Left cardiac atrium (tissue), 4 donors: ENCODE measurements around the gene CRISPLD2. TPM values are rescaled to one million over a fixed set of nuclear protein-coding genes. Genes with fewer than 3 reads are reported as not detected.
"Not testable (repeated sequence)": the region's sequence is repeated elsewhere in the genome, so short reads cannot be mapped to it uniquely, and the experiment has no call there.

Experiments
- ATAC-seq, 2 donors: fragments of 200-7000 bp; cut with Tn5 transposase; one replicate each; pipeline ENCODE4 v1.9.1; 2020; ENCODE audit warnings: mild to moderate bottlenecking in 2 of 2, moderate library complexity in 2 of 2
- DNase-seq: peaks from one replicate; pipeline ENCODE4 v3.0.0-alpha.2; 2020
- intact Hi-C, 2 donors: fragments of 100-400 bp; cut with DNase I; formaldehyde crosslinking; loops; one replicate each; pipeline versions ENCODE4 v1.14.1 to v1.15.1; 2022 to 2023
- total RNA-seq, 2 donors: library from RNA; stranded (reverse); fragmentation: NEBNext Ultra II Directional; extraction: Animal tissue kit (Norgen Biotek cat#: 25700); gene quantifications; one replicate each; pipeline ENCODE4 v1.2.1, GENCODE V29; 2021
- donor health status: DM: no; HTN: yes; CAD: no.
- donor health status: DM: no; HTN: yes; CAD: no; lungs with severe emphysema.
- donor health status: DM: yes; HTN: yes; CAD: no.
- donor health status: Dilated cardiomyopathy.

The CRISPLD2 gene
- total RNA-seq, 2 donors from 2014 or later: 36.1 to 58.3 TPM

DNA sequence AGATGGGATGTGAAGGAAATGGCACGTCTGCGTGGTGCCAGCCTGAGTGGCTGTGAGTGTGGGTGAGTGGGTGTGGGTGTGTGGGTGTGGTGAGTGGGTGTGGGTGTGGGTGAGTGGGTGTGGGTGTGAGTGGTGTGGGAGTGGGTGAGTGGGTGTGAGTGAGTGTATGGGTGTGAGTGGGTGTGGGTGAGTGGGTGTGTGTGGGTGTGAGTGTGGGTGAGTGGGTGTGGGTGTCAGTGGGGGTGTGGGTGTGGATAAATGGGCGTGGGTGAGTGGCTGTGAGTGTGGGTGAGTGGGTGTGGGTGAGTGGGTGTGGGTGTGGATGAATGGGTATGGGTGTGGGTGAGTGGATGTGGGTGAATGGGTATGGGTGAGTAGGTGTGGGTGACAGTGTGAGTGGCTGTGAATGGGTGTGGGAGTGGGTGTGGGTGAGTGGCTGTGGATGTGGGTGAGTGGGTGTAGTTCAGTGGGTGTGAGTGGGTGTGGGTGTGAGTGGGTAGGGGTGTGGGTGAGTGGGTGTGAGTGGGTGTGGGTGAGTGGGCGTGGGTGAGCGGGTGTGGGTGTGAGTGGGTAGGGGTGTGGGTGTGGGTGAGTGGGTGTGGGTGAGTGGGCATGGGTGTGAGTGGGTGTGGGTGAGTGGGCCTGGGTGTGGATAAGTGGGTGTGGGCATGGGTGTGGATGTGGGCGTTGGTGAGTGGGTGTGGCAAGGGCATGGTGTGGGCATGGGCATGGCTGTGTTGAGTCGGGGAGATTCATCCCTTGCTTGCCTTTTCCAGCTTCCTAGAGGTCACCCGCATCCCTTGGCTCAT is 110.7 kb downstream of the CRISPLD2 start:
- DNase-seq (no peak), ATAC-seq (no peak)
- intact Hi-C loops: no loop called here

DNA sequence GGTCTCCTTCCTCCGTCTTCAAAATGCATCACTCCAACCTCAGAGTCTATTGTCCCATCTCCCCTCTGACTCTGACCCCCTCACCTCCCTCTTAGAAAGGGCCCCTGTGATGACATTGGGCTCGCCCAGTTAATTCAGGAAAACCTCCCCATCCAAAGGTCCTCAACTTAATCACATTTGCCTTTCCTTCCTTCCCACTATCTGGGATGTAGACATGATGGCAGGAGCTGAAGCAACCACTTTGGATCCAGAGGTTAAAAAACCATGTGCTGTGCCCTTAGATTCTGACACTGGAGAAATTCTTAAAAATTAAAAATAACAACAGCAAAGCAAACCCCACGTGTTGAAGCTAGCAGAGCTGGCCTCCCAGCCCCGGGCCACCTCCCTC is 111.3 kb downstream of the CRISPLD2 start:
- DNase-seq: no peak
- ATAC-seq: no peak
- intact Hi-C loops: no loop called here

DNA sequence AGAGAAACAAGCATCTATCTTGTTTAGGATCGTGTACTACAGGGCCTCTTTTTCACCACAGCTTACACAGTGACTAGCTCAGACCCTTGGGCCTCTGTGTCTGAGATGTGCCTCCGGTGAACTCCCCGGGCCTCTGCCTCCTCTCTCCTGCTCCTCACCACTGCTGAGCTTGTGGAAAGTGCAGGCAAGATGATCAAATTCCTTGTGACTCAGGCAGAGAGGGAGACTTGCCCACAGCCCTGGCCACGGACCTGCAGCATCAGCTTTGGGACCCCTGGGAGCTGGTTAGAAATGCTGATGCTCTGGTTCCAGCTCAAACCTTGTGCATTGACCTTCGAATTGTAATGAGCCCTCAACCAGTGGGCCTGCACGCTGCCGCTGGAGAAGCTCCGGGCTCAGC is 111.7 kb downstream of the CRISPLD2 start:
- DNase-seq: no peak

DNA sequence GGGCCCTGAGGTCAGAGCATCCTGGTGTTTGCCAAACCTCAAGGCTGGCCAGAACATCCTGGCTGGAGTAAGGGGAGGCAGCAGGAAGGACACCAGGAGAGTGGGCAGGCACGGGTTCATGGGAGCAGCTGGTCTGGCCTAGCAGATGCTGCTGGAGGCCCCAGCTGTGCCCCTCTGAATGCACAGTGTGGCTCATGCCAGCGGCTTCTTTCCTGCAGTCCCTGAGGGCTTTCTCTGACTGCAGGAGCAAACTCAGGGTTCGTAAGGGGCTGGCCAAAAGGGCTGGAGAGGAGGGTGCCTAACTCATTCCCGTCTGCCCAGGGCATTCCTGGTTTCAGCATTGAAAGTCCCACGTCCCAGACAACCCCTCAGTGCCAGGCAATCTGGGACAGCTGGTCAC is 112.9 kb downstream of the CRISPLD2 start:
- intact Hi-C loops: no loop called here
- ATAC-seq: no peak
- DNase-seq: no peak

More for the DNA sequence above, 111.7 kb downstream of the CRISPLD2 start:
- intact Hi-C loops: no loop called here
- no peak for ATAC-seq

DNA sequence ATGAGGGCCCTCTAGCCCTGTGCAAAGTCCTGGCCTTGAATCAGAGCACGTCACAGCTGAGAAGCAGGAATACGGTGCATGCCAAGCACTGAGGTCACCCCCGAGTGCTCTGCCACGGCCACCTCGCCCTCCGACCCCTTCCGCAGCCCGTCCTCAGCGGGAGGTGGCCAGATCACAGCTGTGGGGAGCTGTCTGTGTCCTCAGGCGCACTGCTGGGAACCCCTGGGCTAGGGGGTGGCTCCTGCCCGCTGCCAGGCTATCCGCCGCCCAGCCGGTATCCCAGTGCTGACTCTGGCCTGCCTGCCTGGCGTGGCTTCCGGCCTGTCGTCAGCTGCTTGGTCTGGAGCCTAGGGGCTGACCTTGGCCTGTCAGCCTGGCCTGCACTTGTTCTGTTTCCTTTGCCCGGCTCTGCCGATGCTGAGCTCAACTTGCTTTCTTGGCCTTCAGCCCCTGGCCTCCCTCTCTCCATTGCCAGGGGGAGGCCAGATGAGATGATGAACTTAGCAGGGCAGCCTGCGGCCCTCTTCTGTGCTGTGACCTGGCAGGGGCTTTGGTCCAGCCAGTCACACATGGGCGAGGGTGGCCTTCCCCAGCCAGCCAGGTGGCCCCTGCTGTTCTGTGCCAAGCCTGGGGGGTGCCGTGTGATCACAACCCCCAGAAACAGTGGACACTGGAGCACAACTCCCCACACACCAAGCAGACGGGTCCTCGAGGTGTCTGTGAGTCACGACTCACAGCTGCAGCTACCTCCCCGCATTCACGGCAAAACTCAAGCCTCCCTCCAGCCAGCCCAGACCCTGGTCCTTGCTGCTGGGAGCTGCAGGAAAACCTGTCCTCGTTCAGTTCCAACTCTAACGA is 114.2 kb downstream of the CRISPLD2 start:
- intact Hi-C loops: no loop called here
- ATAC-seq (peak; percentile 90 to 93), DNase-seq (peak; percentile 89)

DNA sequence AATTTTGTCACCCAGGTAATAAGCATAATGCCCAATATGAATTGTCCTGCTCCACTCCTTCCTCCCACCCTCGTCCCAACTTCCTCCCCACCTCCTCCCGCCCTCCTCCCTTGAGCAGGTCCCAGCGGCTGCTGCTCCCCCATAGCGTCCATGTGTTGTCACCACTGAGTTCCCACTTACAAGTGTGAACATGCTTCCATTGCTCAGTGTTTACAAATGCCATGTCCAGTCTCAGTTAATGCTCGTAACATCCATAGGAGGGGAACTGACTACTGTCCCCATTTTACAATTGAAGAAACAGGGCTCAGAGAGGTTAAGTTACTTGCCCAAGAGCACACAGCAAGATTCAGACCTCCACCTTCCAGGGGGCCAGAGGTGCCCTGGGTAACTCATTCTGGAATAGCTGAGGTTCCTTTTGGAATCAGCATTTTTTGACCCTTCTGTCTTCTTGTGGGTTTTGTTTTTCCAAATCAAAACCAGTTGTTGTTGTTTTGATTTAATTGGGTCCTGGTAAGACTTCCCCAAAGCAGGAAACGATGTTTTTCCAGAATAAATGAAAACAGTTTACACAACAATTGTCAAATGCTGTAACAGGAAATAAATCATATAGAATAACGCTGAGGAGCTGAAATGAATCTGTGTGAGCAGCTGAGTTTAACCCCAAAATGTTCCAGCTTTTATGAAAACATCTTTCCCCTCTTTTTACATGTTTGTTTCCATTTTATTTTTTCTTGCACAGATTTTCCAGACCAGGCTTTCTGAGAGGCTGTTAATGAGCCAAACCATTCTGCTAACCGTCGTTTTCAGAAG is 117.6 kb downstream of the CRISPLD2 start:
- intact Hi-C loops: no loop called here
- ATAC-seq (no peak), DNase-seq (no peak)

DNA sequence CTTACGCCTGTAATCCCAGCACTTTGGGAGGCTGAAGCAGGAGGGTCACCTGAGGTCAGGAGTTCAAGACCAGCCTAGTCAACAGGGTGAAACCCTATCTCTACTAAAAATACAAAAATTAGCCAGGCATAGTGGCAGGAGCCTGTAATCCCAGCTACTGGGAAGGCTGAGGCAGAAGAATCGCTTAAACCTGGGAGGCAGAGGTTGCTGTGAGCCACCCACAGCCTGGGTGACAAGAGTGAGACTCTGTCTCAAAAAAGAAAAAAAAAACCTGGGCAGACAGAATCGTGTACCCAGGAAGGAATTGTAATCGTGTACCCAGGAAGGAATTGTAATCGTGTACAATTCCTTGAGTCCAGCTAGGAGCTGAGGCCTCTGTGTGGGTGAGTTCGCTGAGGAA is 118.8 kb downstream of the CRISPLD2 start:
- DNase-seq, ATAC-seq, intact Hi-C loops: not testable (repeated sequence)

DNA sequence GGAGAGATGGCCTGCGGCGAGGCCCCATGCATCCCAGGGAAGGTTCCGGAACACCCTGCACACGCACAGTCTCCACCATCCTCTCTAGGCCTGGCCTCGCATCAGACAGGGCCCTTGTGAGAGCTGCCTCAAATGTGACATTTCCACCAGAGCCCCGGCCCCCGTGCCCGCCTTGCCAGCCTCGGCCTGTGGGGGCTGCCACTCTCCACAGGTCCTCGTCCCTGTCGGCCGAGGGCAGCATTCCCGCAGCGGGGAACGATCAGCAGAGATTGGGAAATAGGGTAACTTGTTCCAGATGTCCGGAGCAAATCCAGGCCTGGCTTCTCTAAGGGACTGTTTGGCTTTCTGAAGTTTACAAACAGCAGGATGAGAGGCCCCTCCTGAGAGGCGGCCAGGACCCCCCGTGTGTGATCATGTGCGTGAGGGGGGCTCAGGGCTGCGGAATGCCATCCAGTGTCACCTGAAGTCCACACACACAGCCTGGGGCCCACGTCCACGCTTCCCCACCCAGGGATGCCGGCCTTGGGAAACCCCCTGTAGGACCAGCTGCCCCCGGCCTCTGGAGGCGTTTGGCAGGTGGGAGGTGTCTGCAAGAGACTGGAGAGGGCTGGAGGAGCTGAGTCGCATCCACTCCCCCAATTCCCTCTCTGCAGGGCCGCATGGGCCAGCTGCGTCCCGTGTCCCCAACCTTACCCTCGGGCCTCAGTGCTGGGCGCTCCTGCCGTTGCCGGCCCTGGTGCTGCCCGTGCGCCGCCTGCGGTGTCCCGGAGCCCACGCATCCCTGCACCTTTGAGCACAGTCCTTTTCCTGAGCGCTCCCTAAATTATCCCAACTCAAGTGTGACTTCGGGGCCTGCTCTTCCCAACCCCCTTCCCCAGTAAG is 121.1 kb downstream of the CRISPLD2 start:
- ATAC-seq (peak; percentile 12 to 71), DNase-seq (no peak)
- intact Hi-C loops: no loop called here

DNA sequence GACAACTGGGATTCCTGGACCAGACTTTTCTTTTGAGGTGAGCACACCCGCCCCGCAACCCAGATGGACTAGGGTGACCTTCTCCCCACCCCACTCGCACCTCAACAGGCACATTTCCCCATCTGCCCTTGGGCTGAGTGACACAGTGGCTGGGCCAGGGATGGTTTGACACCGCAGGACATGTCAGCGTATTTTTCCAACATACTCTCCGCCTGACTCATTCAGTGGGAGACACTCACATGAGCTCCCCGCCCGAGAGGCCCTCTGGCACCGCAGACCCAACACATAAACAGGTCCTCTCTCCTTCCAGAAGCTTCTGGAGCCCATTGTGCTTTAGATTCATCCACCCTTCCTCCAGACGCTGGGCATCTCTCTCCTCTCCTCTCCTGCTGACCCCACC is 122.1 kb downstream of the CRISPLD2 start:
- DNase-seq (no peak), ATAC-seq (no peak)
- intact Hi-C loops: no loop called here

DNA sequence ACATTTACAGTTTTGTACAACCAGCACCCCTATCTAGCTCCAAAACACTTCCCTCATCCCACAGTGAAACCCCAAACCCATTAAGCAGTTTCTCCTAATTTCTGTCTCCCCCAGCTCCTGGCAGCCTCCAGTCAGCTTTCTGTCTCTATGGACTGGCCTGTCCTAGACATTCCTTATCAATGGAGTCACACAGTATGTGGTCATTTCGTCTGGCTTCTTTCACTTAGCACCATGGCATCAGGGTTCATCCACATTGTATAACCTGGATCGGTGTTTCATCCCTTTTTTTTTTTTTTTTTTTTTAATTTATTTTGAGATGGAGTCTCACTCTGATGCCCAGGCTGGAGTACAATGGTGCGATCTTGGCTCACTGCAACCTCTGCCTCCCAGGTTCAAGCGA is 123.0 kb downstream of the CRISPLD2 start:
- intact Hi-C loops: no loop called here
- DNase-seq (no peak), ATAC-seq (no peak)

DNA sequence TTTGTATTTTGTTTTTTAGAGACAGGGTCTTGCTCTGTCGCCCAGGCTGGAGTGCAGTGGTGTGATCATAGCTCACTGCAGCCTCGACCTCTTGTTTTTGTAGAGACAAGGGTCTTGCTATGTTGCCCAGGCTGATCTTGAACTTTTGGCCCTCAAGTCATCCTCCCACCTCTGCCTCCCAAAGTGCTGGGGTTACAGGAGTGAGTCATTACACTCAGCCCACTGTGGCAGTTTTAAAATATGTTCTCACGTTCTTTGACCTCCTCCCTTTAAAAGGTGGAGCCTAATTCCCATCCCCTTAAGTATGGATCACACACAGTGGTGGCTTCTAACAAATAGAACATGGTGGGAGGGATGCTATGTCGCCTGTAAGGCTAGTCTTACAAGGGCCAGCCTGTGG is 123.8 kb downstream of the CRISPLD2 start:
- DNase-seq (no peak), ATAC-seq (no peak)
- intact Hi-C loops: no loop called here

DNA sequence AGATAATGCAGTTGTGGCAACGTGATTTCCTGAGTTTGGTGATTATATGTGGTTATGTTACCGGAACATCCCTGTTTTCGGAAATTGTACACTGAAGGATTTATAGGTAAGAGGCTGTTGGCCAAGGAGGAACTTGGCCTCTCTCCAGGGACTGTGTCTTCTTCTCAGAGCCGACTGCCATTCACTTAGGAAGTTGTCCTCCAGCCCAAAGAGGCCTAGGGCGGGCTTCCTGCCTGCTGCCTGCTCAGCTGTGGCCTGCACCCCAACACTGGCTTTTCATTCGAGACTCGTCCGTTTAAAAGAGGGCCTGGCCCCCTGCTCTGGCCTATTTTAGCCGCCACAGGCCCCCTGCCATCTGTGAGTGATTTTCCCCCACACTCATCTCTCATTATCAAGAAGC is 127.2 kb downstream of the CRISPLD2 start:
- intact Hi-C loops: no loop called here
- no peak for DNase-seq

DNA sequence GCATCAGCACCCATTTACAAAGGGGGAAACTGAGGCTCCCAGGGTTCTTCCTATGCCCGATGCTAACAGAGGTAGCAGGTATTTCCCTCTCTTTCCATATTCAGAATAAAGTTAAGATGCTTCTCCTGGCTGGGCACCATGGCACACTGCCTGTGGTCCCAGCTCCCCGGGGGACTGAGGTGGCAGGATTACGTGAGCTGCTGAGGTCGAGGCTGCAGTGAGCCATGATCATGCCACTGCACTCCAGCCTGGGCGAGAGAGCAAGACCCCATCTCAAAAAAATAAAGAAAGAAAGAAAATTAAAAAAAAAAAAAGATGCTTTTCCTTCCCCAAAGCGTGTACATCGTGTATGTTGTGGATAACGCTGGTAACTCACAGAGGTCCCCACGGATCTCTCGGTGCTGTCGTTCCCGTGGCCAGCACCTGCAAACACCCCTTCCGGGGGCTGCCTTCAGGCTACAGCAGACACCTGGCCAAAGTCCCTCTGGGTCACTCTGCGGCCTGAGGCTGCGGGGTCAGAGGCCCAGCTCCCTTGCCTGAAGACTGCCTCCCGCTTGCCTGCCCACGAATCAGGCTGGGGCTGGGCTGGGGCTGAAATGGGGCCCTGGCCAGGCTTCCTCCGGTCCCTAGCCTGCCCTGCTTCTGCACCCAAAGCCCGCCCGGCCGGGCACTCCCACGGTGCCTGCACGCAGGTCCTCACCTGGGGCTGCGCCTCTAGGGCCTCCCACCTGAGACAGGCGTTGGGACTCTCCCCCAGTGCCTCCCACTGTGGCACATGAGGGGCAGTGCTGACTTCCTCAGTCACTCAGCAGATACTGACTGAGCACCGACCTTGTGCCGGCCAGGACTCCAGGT is 128.4 kb downstream of the CRISPLD2 start:
- intact Hi-C loops: no loop called here
- DNase-seq (no peak), ATAC-seq (no peak)

More for the DNA sequence above, 127.2 kb downstream of the CRISPLD2 start:
- peak in 1 of 2 donors; percentile 16 for ATAC-seq

DNA sequence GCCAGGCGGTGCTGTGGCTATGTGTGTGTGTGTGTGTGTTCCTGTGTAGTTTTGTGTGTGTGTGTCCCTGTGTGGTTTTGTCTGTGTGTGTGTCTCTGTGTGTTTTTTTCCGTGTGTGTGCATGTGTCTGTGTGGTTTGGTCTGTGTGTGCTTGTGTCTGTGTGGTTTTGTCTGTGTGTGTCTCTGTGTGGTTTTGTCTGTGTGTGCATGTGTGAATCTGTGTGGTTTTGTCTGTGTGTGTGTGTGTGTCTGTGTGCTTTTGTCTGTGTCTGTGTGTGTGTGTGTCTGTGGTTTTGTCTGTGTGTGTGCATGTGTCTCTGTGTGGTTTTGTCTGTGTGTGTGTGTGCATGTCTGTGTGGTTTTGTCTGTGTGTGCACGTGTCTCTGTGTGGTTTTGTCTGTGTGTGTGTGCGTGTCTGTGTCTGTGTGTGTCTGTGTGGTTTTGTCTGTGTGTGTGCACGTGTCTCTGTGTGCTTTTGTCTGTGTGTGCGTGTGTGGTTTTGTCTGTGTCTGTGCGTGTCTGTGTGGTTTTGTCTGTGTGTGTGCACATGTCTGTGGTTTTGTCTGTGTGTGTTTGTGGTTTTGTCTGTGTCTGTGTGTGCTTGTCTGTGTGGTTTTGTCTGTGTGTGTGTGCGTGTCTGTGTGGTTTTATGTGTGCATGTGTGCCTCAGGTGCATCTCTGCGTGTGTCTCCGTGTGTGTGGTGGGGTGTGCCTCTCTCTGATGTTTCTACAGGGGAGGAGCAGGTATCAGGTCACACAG is 129.2 kb downstream of the CRISPLD2 start:
- ATAC-seq: no peak
- intact Hi-C loops: no loop called here
- no peak for DNase-seq

DNA sequence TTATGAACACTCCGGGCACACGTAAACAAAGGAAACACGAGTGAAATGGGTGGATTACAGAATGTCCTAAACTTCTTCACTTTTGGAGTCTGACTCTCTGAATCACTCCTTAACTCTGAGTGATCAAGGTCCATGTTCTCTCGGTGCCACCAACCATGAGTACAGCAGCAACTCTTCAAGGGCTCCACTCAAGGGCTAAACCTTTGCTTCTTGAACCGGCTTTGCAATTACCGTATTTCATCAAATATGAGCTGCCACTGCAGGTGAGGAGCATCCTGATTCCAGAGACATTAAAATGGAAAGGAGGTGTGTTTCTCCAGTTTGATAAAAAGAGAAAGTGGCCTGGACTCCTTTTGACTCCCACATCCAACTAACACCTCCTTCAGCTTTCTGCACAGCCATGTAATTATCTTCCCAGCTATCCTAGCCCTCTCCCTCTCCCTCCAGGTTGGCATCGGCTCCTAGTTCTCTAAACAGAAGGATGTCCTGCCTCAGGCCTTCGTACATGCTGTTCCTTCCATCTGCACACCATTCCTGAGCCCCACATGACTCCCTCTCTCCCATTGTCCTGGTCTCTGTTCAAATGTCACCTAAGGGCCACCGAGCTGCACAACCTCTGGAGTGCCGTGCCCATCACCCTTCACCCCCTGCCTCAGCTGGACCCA is 130.1 kb downstream of the CRISPLD2 start:
- DNase-seq (no peak), ATAC-seq (no peak)
- intact Hi-C loops: loop anchor here in 1 of 2 donors (5.0 kb wide), 1 partner anchor 193 kb away; no protein-coding TSS in a partner anchor

DNA sequence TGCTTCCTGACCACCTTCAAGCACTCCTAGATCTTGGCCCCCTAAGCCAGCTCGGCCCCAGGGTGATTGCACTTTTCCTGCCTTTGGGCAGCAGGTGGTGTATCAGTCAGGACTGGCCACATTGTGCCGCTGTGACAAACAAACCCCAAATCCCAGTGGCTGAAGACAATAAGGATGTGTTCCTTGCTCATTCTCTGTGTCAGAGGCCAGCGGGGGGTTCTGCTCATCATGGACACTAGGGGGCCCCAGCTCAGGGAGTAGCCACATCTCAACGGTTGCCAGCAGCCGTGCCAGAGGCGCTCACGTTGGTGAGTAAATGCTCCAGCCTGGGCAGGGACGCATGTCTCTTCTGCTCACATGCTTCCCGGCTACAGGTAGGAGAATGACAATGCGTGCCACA is 131.1 kb downstream of the CRISPLD2 start:
- ATAC-seq: no peak
- intact Hi-C loops: loop anchor here in 1 of 2 donors (5.0 kb wide), 1 partner anchor 194 kb away; no protein-coding TSS in a partner anchor
- DNase-seq: no peak
